ENCODE results near the gene DPP6.
A peak's percentile ranks its signal among the peaks of the same experiment; 100 is the strongest.

The DPP6 gene

DNA sequence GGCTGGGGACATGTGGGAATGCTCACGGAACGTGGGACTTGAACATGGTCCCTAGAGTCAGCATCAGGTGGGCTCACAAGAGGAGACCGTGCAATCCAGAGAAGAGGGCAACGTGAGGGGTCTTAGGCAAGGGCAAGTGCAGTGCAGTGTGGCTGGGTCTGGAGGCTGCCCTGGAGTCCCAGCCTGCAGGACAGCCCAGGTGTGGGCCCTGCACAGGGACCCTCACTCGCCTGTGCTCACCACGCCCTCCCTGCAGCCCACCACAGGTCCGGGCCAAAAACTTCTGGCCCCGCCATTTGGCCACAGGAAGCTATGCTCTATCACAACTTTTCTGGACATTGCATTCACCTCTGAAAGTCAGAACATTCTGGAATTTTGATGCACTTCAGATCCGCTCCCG lies 817.2 kb downstream of the DPP6 start:
- no peak for DNase-seq

DNA sequence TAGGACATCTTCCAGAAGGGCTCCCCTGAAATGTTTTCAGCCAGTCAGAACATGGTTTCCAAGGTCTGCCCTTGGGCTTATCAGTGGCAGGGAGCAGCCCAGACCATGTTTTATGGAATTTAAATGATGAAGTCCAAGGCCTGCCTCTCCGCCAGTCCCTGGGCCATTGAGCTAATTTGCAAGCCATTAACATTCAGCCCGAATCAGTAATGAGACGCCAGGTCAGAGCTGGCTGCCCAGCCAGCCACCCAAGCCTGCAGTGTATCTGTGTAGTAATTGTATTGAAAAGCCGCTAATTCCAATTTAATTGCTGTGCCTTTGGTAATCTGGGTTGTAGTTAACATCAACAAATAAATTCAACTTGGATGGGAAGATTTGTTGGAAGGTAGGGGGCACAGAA lies 819.3 kb downstream of the DPP6 start:
- DNase-seq: no peak

DNA sequence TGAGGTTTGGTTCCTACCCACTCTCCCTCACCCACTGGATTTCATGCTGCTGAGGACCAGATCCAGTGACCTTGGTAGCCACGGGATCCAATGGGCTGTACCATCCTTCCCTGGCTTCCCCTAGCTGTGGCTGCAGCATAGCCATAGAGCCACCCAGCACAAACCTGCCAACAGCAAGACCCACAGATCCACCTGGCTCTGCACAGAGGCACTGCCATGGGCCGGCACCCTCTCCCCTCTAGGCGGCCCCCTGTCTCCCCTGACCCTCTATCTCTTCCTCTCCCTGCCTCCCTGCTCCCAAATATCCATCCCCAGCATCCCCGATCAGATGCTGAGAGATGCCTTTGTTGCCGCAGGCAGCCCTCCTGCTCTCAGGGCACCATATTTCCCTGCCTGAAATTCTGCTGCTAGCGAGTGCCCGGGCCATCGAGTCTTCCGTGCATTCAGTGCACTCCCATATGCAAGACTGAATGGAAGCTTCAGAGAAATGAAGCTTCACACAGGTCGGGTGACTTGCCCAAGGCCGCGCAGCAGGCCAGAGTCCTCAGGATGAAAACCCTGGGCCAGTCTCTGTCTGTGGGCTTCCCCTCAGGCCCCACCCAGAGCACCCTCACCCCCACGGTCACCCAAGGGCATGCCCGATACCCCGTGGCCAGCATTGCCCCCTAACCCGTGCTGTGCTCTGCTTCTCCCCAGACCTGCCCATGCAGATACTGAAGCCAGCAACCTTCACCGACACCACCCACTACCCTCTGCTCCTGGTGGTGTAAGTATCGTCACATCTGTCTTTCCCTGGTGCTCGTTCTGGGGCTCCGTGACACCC lies 819.9 kb downstream of the DPP6 start:
- no peak for DNase-seq

GRCh38 chr7:154872811-154873499 lies 820.8 kb downstream of the DPP6 start:
- no peak for DNase-seq

- DNase-seq: no peak
These were observed 821.4 kb downstream of the DPP6 start for GRCh38 chr7:154873500-154874121.

- DNase-seq: no peak
These were observed 822.4 kb downstream of the DPP6 start for GRCh38 chr7:154874409-154875113.

GRCh38 chr7:154875297-154875696 lies 823.1 kb downstream of the DPP6 start:
- DNase-seq: no peak

GRCh38 chr7:154876516-154876915 lies 824.3 kb downstream of the DPP6 start:
- no peak for DNase-seq

DNA sequence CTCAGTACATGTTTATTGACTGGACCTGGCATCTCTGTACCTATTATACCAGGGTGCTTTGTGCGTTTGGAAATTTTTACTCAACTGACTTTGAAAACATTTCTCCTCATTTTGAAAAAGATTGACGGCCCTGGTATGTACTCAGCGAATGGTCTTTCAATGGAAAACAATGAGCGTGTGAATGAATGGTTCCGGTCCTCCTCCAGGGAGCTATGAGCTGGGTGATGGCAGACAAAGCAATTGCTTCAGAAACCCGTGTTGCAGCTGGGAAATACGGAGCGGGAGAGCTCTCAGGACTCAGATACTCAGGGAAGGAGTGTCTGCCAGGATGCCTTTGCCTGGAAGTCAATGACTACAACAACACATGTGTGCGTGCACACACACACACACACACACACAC lies 824.8 kb downstream of the DPP6 start:
- no peak for DNase-seq

DNA sequence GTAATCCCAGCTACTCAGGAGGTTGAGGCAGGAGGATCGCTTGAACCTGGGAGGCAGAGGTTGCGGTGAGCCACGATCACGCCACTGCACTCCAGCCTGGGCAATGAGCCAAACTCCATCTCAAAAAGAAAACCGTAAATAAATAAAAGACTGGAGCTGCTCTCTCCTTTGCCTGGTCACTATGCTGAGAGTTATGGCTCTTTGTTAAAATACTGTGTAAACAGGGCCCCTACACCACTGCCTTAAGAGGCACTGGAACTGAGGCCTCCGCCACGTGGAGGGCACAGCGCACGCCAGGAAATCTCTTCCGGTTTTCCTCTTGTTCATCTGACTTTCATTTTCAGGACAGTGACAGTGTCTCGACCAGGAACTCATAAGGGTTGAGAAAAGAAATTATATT lies 827.4 kb downstream of the DPP6 start:
- peak; percentile 98 for DNase-seq

DNA sequence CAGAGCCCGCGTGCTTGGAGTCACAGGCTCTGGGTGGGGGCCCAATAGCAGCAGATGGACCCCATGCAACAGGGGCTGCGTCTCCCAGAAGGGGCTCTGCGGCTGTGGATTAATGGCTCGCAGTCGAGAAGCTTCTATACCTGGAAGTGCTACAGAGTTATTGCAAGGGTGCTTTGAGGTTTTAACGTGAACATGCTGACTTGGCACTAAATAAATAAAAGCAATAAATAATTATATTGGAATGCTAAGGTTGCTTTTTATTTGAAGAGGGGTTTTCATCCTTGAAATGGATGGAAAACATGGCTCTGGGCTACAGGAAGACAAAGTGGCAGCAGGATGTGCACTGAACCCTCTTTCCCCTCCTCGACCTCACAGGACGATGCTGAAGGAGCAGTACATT lies 828.3 kb downstream of the DPP6 start:
- DNase-seq: no peak

DNA sequence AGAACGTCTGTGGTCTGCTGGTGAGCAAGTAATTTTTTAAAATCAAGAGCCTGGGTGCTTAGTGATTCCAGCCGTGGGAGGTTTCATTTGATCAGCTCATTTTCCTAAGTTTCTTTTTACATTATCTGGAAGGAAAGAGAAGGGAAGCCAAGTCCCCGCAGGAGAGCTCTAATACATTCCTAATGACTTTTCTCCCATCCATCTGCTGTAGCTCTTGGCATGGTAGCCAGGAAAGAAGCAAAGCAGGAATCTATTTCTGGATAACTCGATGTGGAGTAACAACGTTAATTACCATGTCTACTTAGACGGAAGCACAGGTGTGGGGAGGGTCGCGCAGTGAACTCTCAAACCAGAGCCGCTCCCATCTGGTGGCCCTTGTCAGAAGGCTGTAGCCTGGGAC lies 828.8 kb downstream of the DPP6 start:
- no peak for DNase-seq

- DNase-seq: no peak
These were observed 829.3 kb downstream of the DPP6 start for GRCh38 chr7:154881526-154881925.

DNA sequence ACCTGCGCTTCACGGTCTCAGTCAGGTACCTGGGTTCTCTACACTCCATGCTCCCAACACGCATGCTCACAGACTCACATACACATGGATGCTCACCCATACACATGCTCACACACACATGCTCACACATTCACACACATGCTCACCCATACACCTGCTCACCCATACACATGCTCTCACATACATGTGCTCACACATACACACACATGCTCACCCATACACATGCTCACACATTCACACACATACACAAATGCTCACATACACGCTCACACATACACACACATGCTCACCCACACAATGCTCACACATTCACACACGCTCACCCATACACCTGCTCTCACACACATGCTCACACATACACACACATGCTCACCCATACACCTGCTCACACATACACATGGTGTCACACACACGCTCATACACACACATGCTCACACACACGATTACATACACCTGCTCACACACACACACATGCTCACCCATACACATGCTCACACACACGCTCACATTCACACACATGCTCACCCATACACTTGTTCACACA lies 830.8 kb downstream of the DPP6 start:
- no peak for DNase-seq

- DNase-seq: no peak
These were observed 832.2 kb downstream of the DPP6 start for GRCh38 chr7:154884348-154884920.

GRCh38 chr7:154886591-154886990 lies 834.4 kb downstream of the DPP6 start:
- DNase-seq: no peak

GRCh38 chr7:154888690-154889089 lies 836.5 kb downstream of the DPP6 start:
- DNase-seq: no peak

GRCh38 chr7:154892459-154892858 lies 840.3 kb downstream of the DPP6 start:
- peak; percentile 39 for DNase-seq

GRCh38 chr7:154896076-154896475 lies 843.9 kb downstream of the DPP6 start:
- no peak for DNase-seq

DNA sequence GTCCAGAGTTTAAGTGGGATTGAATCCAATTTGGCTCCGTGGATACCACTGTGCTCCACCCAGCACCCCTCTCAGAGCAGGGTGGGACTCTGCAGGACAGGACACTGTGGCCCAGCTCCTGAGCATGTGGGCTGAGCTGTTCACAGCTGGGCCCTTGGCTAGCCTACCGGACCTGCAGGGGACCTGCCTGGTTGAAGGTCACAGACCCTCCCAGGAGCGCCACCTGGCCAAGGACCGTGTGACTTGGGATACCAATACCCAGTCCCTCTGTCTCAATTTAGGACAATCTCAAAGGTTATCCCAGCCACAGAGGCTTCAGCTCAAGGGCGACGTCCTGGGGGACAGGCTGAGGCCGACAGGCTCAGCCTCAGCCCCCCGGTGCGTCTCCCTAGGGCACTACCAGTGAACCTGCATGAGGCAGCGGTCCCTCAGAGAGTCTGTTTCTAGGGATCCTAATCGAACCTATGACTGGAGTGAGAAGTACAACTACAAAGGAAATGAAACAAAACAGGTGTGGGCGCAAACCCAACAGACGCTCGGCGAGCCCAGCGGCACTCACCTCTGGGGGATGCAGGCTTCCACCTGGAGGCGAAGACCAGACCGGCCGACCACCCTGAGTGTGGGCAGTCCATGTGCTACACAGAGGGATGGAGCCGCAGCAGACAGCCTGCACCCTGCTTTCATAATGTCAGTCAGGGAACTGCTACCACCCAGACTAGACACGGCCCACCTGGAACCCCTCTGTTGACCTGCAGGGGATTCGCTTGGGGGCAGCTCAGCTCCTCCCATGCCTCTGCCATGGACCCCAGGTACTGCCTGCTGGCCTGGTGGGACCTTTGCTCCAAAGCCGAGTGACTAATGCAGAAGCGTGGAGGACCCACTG lies 847.0 kb downstream of the DPP6 start:
- no peak for DNase-seq

DNA sequence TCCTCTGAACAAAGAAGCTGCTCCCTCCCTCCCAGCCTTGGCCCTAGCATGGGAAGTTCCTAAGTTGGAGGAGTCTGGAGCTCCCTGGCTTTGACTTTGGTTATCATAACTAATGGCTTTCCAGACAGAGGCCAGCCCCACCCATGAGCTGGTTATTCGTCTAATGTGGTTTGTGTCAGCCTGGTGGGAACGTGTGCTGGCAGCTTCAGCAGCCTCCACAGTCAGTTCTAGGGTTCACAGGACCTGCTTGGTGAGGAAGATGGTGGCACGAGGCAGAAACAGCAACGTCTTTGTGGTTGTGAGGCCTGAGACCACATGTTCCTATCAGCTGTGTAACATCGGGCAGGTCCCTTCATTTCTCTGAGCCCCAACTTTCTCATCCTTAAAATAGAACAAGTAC lies 847.7 kb downstream of the DPP6 start:
- no peak for DNase-seq

DNA sequence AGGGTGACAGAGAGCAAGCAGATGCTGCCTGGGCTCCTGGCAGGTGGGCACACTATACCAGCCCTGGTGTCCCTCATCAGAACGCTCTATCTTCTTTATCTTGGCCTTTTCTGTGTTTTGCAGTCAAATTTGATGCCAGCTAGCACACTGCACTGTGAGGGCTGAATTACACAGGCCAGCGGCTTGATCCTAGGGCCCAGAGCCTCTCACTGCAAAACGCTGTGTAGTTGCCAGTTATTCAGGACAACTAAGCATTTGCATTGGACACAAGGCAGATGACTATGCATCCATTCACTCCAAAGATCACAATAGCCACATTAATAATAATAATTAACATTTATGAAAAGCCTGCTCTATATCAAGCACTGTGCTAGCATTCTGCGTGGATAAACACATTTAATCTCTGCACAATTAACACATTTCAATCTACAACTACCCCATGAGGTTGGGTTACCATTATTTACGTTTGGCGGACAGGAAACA lies 850.4 kb downstream of the DPP6 start:
- DNase-seq: no peak

Measured in DMS153 (cell line).